Measurements from ENCODE around the gene MX1.
A peak's percentile ranks its signal among the peaks of the same experiment; 100 is the strongest.

Gene MX1

DNA sequence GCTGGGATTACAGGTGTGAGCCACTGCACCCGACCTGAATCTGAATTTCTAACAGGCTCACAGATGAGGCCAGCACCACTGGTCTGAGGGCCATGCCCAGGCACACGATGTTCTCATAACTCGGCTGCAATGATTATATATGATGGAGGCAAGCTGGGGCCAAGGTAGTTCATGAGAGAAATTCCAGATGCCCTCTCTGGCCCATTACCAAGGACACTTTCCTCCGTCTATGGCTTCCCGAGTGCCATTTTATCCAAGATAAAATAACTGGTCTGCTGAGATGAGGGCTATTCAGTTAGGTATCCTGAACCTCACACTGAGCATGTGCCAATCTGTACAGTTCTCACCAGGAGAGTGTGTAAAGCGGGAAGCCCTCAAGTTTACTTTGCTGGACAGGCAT lies 65.4 kb downstream of the MX1 start:
- no peak for DNase-seq (ENCODE audit: low read depth)

DNA sequence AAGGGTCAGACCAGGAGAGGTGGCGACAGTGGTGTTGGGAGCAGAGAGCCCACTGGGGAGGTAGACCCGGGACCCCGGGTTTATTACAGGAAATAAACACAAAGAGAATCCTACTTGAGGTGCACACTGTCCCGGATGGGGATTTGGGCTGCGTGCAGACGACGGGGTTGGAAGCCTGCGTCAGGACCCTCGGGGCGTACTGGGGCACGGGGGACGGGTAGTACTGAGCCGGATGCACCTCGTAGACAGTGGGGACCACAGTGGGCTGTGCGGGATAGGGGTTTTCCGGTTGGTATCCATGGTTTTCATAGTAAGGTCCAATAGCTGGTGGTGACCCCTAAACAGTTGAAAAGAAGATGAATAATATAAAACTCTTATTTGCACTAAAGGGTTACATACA lies 68.2 kb downstream of the MX1 start:
- no peak for DNase-seq (ENCODE audit: low read depth)

DNA sequence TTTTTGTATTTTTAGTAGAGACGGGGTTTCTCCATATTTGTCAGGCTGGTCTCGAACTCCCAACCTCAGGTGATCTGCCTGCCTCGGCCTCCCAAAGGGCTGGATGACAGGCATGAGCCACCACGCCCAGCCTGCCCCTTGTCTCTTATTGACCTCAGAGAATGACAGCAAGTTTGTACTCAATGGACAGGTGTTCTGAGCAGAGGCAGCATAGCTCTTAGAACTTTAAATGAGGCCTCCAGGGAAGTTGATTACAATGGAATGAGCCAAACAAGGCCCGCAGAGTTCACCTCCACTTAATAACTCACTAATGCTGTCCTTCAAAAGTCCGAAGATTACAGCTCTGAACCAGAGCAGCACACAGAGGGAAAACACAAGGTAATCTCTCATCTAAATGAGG lies 71.0 kb downstream of the MX1 start:
- no peak for DNase-seq (ENCODE audit: low read depth)

DNA sequence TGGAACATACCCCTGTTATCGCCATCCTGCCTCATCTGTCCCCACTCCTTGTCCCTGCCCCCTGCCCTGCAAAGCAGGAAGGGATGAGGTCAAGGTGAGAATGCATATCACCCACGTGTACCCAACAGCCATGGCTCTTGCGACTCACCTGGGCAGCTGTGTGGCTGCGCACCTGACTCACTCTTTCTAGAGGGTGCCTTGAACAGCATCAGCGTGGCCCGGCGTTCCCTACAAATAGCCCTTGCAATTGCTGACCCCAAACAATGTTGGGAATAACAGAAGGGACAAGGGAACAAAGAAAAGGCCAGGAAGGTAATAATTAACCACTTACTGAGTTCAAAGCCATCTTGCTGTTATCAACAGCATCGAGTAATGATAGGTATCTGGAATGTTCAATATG lies 71.7 kb downstream of the MX1 start:
- DNase-seq (ENCODE audit: low read depth), result no peak

DNA sequence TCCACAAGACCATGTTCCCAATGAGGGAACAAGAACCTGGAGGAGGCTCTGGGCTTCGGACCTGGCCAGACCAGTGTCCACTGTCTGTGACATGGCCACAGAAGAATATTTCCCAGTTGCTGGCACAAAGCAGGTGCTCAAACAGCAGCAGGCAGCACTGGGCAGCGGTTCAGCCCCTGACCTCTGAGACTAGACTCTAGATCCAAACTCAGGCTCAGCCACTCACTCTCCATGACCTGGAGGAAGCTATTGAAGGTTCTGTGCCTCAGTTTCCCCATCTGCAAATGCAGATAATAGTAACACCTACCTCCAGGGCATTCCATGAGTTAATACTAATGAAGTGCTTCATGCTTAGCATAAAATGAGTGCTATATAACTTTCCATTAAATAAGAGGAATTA lies 73.9 kb downstream of the MX1 start:
- no peak for DNase-seq (ENCODE audit: low read depth)

DNA sequence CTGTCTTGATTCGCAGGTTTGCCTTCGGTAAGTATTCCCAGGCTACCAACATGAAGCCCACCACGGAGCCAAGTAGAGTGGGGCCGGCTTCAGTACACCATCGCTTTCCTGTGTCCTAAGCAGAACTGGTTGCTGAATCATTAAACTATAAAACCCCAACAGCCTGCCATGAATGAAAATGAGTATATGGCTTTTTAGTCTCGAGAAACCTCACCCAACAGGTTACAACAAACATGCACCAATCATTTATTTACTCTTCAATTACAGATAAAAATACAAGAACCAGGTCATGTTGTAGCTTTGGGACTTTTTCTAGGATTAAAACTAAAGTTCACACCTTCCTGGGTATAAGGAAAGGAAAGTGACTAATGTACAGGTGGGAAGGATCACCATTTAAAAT lies 74.3 kb downstream of the MX1 start:
- DNase-seq (ENCODE audit: low read depth), result no peak

DNA sequence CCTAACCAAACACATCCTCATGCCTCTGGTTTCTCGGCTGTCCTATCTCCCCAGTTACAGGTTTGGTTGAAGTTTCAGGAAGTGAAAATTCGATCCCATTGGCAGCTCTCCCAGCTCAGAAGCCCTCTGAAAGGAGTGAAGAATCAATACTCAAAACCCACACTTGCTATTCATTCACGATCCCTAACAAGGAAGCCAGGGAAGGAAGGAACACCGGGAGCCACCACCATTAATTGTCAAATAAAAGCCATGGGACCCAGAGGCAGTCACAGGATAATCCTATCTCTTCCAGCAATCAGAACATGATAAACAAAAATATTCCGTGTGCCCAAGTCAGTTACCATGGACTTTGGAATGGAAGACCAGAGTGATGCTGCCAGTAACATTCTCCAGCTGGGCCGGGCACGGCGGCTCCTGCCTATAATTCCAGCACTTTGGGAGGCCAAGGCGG lies 74.9 kb downstream of the MX1 start:
- no peak for DNase-seq (ENCODE audit: low read depth)

DNA sequence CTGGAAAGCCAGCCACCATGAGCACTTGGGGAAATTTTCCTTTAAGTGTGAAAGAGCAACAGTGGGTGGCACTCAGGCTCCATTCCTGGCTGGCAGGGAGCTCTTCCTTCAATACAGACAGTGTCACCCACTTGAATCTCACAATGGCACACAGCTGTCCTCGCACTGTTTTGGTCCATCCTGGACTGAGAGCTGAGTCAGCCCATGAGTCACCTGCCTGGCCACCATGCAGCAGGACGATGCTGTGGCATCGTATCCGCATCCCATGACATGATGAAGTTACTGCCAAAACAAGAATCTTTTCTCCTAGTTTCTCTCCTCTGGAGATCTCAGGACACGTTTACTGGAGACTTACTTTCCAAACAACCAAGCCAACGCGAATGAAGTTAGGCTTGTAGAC lies 75.9 kb downstream of the MX1 start:
- peak; percentile 9 for DNase-seq (ENCODE audit: low read depth)

DNA sequence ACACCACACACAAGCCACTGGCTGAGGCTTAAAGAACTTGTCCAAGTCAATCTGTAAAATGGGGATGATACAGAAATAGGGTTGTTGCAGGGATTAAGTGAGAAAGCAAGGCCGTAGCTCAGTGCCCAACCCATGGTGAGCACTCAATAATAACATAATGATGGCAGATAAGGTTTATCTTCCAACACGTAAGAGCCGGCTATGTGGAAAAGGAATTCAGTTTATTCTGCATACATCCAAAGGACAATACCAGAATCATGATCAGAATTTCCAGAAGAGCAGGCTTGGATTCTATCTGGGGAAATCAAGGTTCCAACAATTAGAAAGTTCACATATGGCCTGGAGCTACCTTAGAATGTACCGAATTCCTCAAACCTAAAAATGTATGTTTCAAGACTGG lies 77.3 kb downstream of the MX1 start:
- no peak for DNase-seq (ENCODE audit: low read depth)

DNA sequence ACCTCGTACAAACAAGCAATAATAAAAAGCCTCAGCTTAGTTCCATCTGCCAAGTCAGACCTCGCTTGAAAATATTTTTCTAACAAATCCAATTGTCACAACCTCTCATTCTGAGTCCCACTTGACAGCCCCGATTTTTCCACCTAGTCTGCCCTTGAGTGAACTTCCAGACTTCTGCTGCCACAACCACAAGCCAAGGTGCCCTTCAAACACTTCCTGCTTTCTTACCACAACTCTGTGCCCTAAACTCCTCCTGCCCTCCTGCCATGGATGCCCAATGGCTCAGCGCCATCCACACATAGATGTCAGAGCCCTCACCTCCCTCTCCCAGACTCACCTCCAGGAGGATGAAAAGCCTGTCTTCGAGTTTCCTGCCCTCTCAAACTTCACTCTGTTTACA lies 78.0 kb downstream of the MX1 start:
- no peak for DNase-seq (ENCODE audit: low read depth)

DNA sequence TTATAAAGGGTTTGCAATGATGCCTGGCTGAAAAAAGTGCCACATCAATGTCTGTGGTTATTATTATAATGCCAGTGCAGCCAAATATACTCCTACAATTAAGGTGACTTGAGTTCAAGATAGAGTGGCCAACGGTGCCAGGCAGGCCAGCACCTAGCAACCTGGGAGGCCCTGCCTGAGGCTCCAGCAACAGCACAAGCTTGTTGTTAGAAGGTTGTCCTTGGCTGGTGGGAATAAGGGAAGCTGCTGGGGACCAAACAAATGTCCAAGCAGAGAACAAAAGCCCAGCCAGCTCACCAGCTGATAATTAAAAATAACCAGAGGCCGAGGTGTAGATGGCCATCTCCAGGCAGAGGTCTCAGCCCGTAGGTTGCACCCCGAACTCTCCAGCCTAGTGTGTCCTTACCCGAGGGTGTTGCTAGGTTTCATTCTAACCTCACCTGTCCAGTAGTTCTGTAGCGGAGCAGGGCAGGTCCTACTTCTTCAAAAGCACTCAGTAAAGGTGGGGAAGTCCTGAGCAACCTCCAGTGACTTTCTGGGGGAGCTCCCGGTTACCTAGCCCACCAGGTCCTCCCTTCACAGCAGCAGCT lies 80.1 kb downstream of the MX1 start:
- no peak for DNase-seq (ENCODE audit: low read depth)

DNA sequence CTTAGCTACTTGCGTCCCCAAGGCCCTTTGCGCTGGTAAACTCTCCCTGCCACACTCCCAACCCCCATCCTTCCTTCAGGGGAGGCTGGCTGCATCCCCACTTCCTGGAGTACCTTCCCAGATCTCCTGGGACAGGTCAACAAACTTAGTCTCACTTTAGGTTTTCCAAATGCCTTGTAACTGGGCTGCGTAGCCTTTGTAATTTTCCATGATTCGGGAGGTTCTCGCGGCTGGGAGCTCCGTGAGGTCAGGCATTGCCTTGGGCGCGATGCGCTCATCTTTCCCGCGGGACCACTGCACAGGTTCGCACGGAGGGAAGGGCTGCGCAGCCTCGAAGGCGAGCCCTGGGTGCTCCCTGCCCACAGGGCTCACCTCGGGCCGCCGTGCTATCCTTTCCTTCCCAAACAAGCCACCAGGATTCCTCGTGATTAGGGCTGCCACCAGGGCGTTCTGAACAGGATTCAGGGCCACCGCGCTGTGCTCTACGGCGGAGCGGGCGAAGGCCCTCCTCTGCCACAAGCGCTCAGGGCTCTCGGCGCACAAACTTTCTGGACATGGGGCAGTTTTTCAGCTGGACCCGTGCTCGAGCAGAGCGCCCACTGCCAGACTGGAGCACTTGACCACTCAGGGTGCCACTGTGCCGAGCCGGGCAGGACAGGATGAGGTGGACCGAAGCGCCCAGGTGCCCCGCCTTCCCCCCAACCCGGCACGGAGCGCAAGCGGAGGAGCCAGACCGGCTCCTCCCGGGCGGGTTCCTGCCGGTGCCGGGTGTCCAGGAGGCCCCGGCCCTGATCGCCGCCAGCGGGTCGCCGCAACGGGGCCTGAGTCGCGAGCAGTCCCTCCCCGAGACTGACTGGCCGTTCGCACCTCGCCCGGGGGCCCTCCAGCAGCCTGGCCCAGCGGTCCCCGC lies 80.8 kb downstream of the MX1 start:
- no peak for DNase-seq (ENCODE audit: low read depth)

DNA sequence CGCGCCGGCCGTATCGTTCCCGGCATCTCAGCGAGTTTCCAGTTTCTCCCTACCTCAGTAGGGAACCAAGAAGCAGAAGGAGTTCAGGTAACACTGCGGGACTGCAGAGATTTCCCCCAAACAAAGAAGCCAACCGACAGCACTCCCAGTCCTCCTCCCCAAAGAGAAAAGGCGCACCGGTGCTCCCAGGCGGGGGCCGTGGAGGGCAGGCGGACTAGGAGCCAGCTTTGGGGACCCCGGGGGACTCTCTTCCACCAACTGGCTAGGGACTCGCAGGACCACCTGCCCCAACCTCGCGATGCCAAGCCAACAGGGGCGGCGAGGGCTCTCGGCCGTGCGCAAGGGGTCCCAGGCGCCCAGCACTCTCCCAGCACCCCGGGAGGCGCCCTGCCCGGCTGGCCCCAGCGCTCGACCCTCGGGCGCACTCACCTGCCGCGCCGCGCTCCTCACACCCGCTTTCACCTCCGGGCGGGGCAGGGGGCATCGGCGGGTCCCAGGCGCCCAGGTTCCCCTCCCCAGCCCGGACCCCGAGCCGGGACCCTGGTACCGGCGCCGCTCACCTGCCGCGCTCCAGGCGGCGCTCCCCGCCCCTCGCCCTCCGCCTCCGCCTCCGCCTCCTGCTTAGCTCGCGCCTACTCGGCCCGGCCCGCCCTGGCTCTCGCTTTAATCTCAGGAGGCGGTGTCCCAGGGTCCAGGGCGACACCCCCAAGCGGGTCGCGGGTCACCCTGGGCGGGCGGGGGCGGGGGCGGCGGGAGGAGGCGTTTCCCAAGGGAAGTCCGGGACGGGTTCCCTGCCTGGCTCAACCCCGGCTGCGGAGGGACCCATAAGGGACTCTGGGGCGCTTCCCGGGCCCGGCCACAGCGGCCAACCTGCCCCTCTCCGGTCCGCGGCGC lies 81.7 kb downstream of the MX1 start, which contains the start of gene TMPRSS2:
TMPRSS2 (minus strand) TSS at position 638 of the 894 bp plus-strand sequence. CDS start 10,025 bp downstream, outside the sequence.
- no peak for DNase-seq (ENCODE audit: low read depth)

DNA sequence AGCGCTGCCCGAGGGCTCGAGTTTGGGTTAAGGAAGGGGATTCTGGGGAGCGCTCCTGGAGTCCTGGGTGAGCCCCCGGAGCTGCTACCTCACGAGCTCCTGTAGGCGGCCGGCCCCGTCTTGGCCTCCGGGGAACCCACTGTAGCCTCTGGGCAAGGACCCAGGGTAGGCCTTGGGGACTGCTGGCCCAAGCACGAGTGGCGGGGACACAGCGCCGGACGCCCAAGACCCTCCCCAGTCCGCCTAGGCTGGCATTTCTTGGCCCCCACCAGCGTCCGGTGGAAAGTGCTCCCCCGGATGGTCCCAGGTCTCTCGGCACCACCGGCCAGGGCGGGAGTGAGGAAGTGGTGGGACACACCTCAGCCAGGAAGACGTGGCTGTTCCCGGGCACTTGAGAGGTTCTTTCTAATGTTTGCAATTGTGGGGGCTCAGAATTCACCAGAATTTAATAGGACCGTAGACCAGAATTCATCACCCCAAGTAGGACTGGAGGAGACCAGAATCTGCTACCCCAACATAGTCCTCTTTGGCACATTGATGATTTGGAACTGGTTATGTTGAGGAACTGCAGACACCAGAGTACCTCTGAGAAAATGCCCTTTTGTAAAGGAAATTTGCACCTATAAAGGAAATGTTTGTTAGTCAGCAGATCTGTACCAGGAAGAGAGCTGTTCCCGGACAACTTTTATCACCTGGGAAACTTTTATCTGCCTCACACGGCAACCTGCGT lies 82.5 kb downstream of the MX1 start:
- DNase-seq (ENCODE audit: low read depth), result no peak
